Activated CD4-positive, alpha-beta T cell treated with anti-CD3 and anti-CD28 coated beads, Interleukin-2, amount 50 U/mL, for 24 hours (primary cell): Measurements from ENCODE around the gene CEP63.

Experiments
- DNase-seq, 2 donors: peaks; one replicate each; pipeline ENCODE4 v3.0.0-alpha.2; 2020; ENCODE audit warnings: low read depth in 1 of 2, low spot score in 1 of 2

CEP63 gene

DNA sequence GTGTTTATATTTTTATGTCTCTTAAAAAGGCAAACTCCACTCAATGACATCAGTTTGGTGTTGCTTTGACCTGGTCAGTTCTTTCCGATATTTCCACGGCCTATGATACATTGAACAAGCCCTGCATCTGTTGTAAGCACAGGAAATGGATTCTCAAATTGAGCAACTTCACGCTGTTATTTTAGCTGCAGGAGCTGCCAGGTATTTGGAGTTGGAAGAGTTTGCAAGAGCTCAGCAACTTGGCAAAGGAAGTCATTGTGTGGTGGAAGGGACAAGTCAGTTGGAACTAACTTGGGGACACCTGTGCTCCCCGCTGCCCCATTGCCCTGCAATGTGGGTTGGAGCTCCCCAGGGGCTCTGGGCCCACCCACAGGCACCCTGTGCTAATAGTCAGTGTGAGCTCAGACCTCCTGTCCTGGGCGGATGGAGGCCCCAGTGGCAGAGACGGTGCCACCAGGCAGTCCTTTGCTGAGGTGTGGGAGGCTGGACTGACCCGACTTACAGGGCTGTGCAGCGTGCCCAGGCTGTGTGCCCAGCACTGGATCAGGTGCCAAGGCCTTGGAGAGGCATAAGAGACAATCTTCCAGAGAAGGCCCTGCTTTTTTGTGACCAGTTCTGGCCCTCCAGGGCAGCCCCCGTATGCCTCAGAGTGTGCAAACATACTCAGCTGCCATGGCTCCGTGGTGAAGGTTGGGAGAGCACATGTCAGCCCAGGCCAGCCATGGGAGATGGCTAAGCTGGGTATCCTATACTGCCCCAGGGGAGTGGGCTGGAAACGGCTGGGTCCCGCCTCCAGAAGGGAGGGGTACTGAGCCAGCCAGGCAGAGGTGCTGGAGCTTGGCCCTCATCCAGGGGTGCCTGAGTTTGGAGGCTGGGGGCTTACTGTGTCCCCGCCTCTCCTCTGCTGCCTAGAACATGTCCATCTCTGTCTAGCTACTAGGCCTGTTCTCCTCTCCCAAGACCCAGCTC is 121.5 kb downstream of the CEP63 start:
- DNase-seq: no peak

DNA sequence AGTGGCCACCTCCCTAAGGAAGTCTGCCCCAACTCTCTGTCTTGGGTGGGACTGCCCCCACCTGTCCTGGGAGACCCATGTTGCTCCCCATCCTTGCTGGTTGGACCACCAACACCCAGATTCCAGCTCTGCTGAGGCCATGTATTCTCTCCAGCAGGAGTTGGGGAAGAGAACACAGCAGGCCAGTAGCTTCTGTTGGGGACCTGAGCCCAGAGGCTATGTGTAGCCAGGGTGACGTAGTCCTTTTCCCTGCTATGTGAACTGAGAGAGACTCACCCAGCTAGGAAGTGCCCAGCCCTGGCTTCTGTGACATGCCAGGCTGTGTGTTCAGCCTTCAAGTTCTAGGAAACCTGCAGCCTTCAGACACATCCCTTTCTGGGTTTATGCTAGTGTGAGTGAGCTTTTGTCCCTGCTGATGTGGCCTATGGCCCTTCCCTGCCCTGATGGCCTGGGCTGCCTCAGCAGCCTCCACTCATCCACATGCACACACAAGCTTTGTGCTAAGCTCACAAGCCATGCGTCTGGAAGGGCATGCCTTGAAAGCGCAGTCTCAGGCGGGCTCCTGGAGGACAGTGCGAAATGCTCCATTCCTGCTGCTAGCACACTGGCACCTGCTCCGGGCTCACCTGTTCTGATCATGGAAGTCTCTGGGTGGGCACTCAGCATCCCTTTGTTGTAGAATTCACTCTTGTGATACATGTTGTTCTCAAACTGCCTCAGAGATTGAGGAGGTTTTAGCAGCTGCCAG is 122.3 kb downstream of the CEP63 start:
- no peak for DNase-seq

DNA sequence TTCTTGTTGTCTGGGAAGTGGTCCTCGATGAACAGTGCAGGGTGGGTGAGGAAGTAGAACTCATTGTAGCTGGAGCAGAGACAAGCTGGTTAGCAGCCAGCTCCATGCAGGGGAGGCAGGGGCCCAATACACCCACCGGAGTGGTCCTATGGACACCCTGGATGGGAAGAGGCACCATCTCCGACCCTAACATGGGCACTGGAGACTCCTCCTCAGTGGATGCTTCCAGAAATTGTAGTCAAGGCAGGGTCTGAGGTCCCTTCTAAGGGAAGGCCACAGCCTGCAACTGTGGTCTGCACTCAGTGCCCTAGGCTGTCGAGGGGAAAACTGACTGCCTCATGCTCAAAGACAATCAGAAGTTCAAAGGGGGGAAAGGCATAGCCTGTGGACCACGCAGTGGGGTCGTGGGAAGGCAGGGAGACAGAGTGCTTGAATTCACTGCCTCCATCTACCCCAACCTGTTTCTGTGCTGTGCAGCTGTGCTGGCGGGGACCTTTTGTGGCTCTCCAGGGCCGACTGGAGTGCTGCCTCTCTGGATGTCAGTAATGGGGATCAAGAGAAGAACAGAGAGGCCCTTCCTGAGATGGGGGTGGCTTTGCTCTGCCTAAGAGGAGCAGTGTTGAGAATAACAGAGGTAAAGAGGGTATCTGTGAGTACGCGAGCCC is 123.0 kb downstream of the CEP63 start:
- no peak for DNase-seq

DNA sequence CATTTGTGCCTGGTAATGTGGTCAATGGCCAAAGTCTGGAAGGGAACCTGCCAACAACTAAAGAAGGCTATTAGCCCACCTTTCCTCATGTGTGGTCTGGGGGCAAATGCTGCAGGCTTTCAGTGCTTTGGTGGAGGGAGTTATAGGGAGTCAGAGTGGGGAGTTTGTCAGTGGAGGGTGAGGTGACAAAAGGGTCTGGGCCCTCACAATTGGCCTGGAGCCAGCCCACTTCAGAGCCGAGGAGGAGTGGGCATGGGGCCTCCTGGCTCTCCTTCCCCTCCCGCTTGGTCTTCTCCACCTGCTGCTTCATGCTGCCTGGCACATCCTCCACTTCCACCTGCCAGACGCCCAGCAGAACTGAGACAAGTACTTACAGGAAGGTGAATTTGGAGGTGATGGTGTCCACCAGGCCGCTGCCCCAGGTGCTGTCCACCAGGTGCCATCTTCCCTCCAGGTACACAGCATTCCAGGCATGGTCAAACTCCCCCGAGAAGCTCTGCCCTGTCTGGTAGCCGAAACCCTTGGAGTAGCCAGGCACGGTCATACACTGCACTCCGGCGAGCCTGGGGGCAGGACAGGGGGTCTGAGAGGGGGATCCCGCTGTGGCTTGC is 124.1 kb downstream of the CEP63 start:
- DNase-seq: no peak

DNA sequence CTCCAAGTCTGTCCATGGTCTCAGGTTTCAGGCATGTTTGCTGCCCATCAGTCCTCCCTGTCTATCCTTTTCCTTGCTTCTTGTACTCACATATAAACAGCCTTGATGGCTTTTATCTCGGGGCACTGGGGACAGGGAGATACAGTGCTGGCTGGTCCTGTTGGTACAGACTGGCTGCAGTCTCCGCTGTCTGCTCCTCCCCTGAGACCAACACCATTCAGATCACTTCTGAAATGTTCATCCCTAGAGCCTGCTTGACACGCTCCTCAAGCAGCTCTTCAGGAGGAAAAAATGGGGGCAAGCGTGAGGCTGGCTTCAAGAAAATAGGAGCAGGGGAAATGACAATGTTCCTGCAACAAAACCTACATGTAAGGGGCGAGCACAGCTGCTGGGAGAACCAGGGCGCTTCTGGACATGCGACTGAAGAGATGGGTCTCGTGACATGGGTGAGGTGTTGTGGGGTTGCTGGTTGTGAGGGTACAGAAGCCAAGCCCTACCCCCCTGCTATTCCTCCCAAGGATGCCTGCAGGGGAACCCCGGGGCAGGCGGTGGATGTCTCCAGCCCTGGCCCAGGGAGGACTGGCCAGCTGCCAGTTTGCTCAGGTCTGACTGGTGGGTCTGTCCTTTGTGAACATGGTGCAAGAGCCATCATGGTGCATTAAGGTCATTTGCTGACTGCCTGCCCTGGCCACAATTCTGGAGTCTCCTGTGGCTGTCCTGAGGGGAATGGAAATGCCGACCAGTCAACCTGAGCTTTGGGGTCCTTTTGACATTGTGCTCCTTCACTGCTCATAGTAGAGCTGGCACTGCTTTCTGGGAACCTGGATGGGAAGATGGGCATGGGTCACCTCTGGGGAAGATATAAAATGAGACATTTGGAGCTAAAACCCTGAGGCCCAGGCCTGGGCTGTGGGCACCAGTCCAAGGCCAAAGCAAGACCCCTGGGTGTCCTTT is 124.9 kb downstream of the CEP63 start:
- DNase-seq: no peak

DNA sequence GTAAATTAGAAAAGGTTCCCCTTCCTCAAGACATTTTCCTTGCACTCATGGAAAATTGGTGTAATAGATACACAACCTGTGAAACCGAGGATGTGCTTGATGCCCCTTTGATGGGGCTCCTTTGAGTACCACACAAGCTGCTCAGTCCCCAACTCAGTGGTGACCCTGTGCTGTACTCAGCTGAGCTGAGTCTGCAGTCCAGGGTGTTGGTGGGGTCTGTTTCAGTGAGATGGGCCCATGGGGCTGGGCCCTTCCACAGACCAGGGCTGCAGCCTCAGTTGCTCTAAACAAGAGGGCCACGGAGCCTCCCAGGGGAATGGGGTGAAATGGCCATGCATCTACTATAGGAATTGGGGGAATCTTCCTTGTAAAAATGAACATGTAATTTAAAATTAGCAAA is 125.7 kb downstream of the CEP63 start:
- DNase-seq: no peak

DNA sequence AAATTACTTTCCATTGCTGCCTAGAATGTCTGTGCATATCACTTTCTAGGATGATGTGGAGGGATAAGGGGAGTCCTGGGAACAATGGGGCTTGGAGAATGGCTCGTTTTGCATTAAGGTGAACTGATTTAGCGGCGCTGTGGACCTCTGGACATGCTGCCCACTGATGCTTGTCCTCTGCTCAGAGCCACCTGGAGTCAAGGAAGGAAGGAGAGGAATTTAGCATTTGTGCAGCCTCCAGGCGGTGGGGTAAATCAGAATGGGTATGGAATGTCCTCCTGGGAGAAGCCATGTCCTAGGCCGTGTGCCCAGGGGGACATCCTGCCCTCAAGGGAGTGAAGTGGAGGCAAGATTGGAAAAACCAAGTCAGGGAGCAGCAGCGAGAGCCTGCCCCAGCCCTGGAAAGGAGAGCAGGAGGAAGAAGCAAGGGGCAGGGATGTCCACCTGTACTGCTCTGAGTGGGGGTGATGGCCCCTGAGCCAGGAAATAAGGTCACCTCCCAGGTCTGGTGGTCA is 127.2 kb downstream of the CEP63 start:
- no peak for DNase-seq

DNA sequence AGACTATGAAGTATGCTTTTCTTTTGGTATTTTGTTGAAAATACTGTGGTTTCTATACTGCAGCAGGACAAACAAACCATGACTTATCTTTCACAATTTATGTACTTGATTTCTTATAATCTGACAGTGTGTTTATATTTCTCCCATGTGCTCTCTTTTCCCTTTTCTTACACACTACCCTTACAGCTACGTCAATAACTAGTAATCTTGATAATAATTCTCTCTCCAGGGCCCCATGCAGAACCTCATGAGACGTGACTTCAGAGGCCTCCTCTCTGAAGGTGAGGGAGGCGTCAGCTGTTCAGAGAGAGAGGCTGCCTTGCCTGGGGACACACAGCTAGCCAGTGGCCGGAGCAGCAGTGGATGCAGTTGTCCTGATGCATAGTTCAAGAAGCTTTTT is 129.1 kb downstream of the CEP63 start:
- no peak for DNase-seq

DNA sequence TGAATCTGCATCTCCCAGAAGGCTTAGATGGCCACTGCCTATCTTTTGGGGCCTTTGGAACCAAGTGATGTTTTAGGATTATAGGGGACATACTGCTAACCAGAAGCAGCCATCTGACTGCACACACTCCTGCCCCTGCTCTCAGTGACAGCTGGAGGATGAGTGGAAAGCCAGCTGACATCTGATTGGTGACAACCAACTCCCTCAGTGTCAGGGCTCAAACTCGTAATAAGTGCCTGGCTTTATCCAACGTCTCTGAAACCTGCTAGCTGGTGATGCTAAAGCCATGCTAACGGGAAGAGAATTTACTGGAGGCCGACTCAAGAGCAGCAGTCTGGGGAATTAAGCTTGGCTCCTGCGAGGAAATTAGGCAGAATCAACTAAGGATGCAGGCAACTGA is 129.9 kb downstream of the CEP63 start:
- DNase-seq: no peak

DNA sequence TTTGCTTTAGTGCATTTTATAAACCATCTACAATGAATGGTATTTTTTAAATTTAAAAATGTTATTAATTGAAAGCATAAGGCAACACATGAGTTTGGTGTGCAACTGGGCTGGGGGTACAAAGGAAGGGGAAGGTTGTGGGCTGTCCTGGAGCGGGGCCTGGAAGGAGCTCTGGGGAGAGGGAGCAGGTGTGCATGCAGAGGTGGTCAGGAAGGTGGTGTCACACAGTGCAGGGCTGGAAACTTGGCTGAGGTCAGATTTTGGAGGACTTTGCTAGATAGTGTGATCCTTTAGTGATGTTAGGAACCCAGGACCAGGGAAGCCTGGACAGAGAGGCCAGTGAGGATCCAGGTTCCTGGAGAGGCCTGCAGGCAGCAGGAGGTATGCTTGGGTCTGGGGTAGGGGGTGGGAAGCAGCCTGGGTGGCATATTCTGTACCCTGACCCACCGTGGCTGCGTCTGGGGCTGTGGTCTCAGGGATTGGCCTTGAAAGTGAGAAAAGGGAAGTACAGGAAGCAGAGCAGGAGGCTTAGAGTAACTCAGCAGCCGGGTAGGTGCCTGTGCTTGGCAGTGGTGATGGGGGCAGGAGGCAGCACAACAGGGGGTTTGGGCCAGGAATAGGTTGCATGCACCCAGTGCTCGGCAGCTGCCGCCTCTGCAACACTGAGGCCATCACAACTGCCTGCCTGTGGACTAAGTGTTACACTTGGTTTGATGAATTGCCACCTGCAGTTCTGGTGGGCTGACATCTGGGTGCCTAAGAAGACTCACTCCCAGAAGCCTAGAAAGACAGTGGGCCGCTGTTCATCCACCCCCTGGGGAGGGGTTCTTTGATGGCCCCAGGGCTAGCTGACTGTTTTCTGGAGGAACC is 132.0 kb downstream of the CEP63 start:
- DNase-seq: no peak

DNA sequence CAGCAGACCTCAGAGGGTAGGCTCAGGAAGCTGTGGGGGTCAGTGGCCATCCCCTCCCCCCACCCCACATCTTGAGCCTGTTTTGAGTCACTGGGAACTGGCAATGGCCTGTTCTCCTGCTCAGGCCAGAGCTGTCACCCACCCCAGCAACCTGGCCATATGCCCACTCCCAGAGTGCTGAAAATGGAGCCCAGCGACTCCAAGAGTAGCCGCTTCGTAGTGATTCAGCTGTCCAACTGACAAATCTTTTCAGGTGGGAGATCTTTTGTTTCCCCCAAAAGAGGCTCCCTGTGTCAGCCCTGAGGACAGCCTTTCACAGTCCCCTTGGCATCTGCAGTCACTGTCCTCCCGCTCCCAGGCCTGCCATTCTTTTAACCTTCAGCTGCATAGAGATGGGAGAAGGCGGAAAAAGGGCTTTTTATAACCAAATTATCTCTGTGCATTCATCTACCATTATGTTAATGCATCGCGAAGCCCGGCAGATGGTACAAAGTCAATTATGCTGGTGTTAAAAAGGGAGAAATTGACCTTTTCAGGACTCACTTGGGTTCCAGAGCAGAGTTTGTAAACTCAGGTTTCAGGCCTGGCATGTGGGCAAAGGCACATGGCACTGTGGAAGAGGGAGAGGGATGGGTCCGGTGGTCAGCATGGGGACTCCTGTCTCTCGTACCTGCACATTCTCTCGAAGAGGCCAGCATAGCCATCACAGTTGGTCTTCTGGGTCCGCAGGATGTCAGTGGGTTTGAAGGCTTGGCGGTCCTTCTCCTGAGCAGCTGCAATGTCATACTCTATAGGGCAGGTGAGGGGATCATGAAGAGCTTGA is 132.8 kb downstream of the CEP63 start:
- DNase-seq: no peak

DNA sequence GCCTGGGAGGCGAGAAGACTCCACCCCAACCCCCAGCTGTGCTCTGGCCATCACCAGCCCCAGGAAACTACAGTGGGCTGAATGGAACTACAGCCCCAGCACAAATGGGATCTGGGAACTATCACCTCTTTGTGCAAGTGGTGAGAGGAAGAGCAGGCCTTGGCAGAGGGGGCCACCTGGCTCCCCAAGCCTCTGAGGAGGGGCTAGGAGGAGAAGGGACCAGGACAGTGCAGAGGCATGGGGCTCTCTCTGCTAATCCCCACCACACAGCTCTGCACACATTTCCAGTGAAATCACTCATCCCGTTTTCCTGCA is 133.4 kb downstream of the CEP63 start:
- DNase-seq: no peak

DNA sequence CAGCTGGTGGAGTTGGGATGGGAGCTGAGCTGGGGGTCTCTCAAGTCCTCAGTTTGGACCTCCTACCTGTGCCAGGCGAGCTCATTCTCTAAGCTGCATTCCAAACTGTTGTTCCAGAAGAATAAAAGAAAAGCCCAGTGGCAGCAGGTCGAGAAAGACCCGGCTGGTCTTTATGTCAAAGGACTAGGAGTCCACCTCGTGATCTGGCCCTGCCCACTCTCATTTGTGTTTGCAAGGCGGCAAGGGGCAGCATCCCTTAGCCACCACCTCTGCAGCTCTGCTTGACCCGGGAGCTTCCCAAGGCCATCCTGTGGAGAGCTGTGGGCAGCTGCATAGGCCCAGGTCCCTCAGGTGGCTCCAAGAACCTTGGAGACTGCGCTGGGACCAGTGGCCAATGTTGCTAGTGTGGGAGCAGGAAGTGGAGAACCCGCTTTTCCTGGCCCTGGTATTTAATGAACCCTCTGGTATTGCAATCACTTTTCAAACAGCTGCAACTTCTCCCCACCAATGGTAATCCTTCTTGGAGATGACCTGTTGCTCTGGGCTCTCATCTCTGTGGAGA is 134.1 kb downstream of the CEP63 start:
- no peak for DNase-seq

DNA sequence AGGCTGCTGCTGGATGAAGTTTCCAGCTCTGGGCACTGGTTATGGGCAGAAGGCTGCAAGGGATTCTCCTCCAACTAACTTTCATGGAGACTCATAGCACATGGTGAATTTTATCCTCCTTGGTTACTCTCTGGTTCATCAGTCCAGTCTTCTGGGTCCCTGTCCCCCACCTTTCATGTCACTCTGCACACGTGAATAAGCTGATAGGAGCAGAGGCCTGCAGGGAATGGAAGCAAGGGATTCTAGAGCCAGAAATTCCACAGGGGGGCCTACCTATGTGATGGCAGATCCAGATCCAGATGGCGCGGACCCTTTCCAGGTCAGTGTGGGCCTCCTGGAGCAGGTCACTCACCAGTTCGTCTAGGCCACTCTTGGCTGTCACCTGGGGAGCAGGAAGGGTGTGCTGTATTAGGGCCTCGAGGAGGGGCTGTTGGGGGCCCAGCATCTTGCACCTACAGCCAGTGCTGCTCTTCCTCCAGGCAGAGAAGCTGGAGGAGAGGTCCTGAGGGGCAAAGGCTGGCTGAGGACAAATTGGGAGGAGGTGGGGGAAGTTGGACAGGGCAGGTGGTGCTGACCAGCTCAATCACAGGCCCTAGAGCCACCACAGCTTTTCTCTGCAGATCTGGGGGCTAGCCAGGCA is 134.7 kb downstream of the CEP63 start:
- no peak for DNase-seq

DNA sequence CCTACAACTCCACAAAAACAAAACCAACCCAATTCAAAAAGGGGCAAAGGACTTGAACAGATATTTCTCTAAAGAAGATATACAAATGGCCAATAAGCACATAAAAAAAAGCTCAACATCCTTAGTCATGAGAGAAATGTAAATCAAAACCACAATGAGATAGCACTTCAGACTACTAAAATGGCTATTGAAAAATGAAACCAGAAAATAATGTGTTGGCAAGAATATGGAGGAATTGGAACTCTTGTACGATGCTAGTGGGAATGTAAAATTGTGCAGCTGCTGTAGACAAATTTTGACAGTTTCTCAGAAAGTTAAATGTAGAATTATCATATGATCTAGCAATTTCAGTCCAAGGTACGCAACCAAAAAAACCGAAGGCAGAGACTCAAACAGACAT is 136.0 kb downstream of the CEP63 start:
- no peak for DNase-seq

DNA sequence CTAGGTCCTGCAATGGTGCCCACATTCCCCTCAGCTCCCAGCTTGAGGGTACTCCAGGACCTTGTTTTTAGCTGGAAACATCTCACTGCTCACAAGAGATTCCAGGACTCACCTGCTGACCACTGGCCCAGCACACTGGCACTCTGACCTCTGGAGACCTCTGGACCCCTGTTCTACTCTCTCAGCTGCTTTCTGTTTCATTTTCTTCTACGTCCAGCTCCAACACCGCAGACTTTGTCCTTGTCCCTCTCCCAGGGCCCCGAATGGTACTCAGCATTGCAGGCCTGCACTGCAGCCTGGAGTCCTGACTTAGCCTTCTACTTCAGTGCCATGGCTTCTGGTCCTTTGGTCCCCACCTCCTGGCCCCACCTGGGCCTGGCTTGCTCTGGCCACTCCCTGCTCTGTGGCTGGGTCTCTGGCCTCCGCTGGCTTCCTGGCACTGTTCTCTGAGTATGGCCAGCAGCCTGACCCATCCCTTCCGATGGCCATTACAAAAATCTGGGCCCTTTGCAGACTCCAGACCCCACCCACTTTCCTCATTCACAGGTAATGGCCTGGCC is 137.0 kb downstream of the CEP63 start:
- no peak for DNase-seq

DNA sequence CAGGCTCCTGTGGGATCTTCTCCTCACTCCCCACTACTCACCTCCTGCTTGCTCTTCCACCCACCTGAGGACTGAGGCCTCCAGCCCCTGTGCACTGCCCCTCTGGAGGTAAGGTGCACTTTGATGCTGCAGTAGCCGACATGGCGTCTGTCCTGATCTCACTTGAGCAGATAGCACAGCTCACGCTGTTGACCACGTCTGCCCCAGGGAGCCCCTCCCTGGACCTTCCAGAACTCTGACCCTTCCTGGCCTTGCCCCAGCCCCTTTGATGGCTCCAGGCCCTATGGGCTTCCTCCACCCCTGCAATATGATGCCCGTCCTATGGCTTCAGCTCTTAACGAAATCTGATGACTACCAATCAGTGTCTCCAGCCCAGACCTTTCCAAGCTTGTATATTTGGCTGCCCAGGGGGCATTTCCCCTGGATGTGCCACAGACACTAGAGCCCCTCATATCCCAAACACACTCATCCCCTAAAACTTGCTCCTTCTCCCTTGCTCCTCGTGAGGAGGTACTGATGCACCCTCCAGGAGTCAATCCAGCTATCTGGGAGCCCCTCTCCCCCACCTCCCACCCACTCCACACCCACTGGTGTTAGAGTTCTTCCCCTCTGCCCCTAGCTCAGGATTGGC is 137.9 kb downstream of the CEP63 start:
- DNase-seq: no peak
